HCT116 (cell line): ENCODE results near the gene OR2V2. TPM values are rescaled to one million over a fixed set of nuclear protein-coding genes. Genes with fewer than 3 reads are reported as not detected.

Experiments
- ATAC-seq: fragments of 200-7000 bp; cut with Tn5 transposase; 2 replicates; pipeline ENCODE4 v1.9.1; 2020; ENCODE audit warnings: mild to moderate bottlenecking, moderate library complexity
- BruUV-seq: library from RNA; stranded (reverse); fragments of 400-500 nt; replicated peaks from 2 replicates; lab custom pipeline; 2021; lab: Mats Ljungman, UMichigan
- CTCF ChIA-PET: fragments of 300-600 bp; sonication (Branson Sonifier 250); formaldehyde crosslinking; loops from one replicate; lab custom pipeline; 2021; ENCODE audit warnings: antibody characterized with exemption; lab: Charles Lee
- POLR2A ChIA-PET: fragments of 300-600, 350-600 bp; sonication (Branson Sonifier 250); formaldehyde crosslinking; loops from one replicate; lab custom pipeline; 2021; ENCODE audit warnings: antibody characterized with exemption; lab: Charles Lee
- RAD21 ChIA-PET, 2 experiments: fragments of 300-600 bp; sonication (Branson Sonifier 250); formaldehyde crosslinking; loops; one replicate each; lab custom pipeline; 2023; ENCODE audit warnings: low total read pairs in 2 of 2; ENCODE audit not compliant: uncharacterized antibody in 2 of 2, unreplicated experiment in 2 of 2, low non-redundant PET in 1 of 2; lab: Charles Lee
- DNase-seq: peaks from one replicate; pipeline ENCODE4 v3.0.0-alpha.2; 2010; ENCODE audit warnings: low read depth, low spot score
- H2AFZ ChIP-seq: fragments of 200-600 bp; shearing (Covaris generic), sonication (generic); 2 replicates; pipeline ENCODE4 v1.6.1; 2017; ENCODE audit warnings: low read depth, mixed run types, mixed read lengths, antibody characterized with exemption, low read length; ENCODE audit not compliant: poor library complexity, severe bottlenecking
- H3K27ac ChIP-seq: 2 replicates; pipeline ENCODE4 v1.5.1; 2012; ENCODE audit warnings: low read depth, low read length
- H3K27me3 ChIP-seq: fragments of 200-600 bp; sonication (generic); 2 replicates; pipeline ENCODE4 v1.6.1; 2016; ENCODE audit warnings: mixed run types, low read length, mixed read lengths; ENCODE audit not compliant: insufficient read depth
- H3K36me3 ChIP-seq, 2 experiments: fragments of 200-500 bp in 1 of 2; fragments of 200-600 bp in 1 of 2; sonication (Bioruptor generic) in 1 of 2; sonication (generic) in 1 of 2; 2 replicates each; pipeline versions ENCODE4 v1.5.1 to v1.6.1; 2014 to 2016; ENCODE audit warnings: low read length in 2 of 2, inconsistent platforms in 1 of 2, mixed read lengths in 1 of 2, mixed run types in 1 of 2; ENCODE audit not compliant: insufficient read depth in 2 of 2, control insufficient read depth in 1 of 2
- H3K4me1 ChIP-seq, 2 experiments: fragments of 200-600 bp in 1 of 2; sonication (generic) in 1 of 2; 2 replicates each; pipeline versions ENCODE4 v1.5.1 to v1.6.1; 2012 to 2017; ENCODE audit warnings: low read length in 2 of 2, inconsistent platforms in 1 of 2, mild to moderate bottlenecking in 1 of 2, mixed read lengths in 1 of 2, mixed run types in 1 of 2, moderate library complexity in 1 of 2; ENCODE audit not compliant: insufficient read depth in 2 of 2, control insufficient read depth in 1 of 2
- H3K4me2 ChIP-seq: fragments of 200-600 bp; sonication (generic); 2 replicates; pipeline ENCODE4 v1.6.1; 2017; ENCODE audit warnings: mixed run types, low read length, mixed read lengths
- H3K4me3 ChIP-seq, 2 experiments: fragments of 200-600 bp in 1 of 2; sonication (generic) in 1 of 2; replicated peaks in 1 of 2; 2 replicates each; pipeline ENCODE4 v1.5.1; 2011 to 2016; ENCODE audit warnings: low read length in 2 of 2, control low read depth in 1 of 2, low read depth in 1 of 2, mild to moderate bottlenecking in 1 of 2, mixed read lengths in 1 of 2, mixed run types in 1 of 2
- H3K79me2 ChIP-seq: fragments of 200-600 bp; sonication (generic); 2 replicates; pipeline ENCODE4 v1.6.1; 2017; ENCODE audit warnings: mild to moderate bottlenecking, mixed run types, low read length, moderate library complexity, mixed read lengths; ENCODE audit not compliant: insufficient read depth
- H3K9ac ChIP-seq: fragments of 200-600 bp; sonication (generic); 2 replicates; pipeline ENCODE4 v1.6.1; 2016; ENCODE audit warnings: low read length, mixed read lengths
- H3K9me2 ChIP-seq: fragments of 200-600 bp; sonication (generic), shearing (Covaris generic); 2 replicates; pipeline ENCODE4 v1.6.1; 2017; ENCODE audit warnings: mixed run types, mild to moderate bottlenecking, moderate library complexity; ENCODE audit not compliant: insufficient read depth
- H3K9me3 ChIP-seq, 2 experiments: fragments of 200-500 bp in 1 of 2; fragments of 200-600 bp in 1 of 2; sonication (Bioruptor generic) in 1 of 2; sonication (generic) in 1 of 2; 2 replicates each; pipeline ENCODE4 v1.6.1; 2014 to 2017; ENCODE audit warnings: low read length in 2 of 2, mixed read lengths in 2 of 2, inconsistent platforms in 1 of 2, low read depth in 1 of 2, mild to moderate bottlenecking in 1 of 2, mixed run types in 1 of 2, moderate library complexity in 1 of 2; ENCODE audit not compliant: control insufficient read depth in 1 of 2, insufficient read depth in 1 of 2
- H4K20me1 ChIP-seq: fragments of 200-600 bp; sonication (generic), shearing (Covaris generic); 2 replicates; pipeline ENCODE4 v1.6.1; 2017; ENCODE audit warnings: mixed run types, mild to moderate bottlenecking, moderate library complexity; ENCODE audit not compliant: insufficient read depth
- CTCF ChIP-seq, 3 experiments: fragments of 200-600 bp in 1 of 3; sonication (generic) in 1 of 3; IDR thresholded peaks in 2 of 3; conservative IDR thresholded peaks in 1 of 3; 2 replicates each; pipeline ENCODE4 v1.5.1; 2012 to 2017; ENCODE audit warnings: low read depth in 2 of 3, low read length in 2 of 3, antibody characterized with exemption in 1 of 3, borderline replicate concordance in 1 of 3, control low read depth in 1 of 3, mild to moderate bottlenecking in 1 of 3, mixed read lengths in 1 of 3, mixed run types in 1 of 3, moderate library complexity in 1 of 3; ENCODE audit not compliant: insufficient read depth in 1 of 3
- POLR2A ChIP-seq: IDR thresholded peaks from 2 replicates; pipeline ENCODE4 v1.7.0; 2011; ENCODE audit warnings: borderline replicate concordance; ENCODE audit not compliant: insufficient read depth, insufficient read length; ENCODE audit errors: extremely low read depth
- intact Hi-C: fragments of 100-400 bp; cut with micrococcal nuclease; formaldehyde crosslinking; loops from 2 replicates; pipeline ENCODE4 v1.10.0; 2022
- total RNA-seq: library from RNA; stranded (reverse); gene quantifications from one replicate; pipeline ENCODE4 v1.2.1, GENCODE V29; 2021; ENCODE audit not compliant: unreplicated experiment

The OR2V2 gene
- total RNA-seq, 1 experiment from 2014 or later, result not detected

- no peak for DNase-seq
- H3K27ac ChIP-seq, result no peak overlapping the region
- no peak for ATAC-seq
- no peaks in the 10 kb centered on the region for H3K36me3 ChIP-seq
- H3K9ac ChIP-seq, result no peak overlapping the region
- ChIA-PET POLR2A (no interaction called here), RAD21 (no interaction called here), CTCF (no interaction called here)
- H3K4me1 ChIP-seq, result peaks cover 10 to 14% of the 10 kb centered on the region in 2 experiments
- intact Hi-C loops, result no loop called here
- TF ChIP-seq CTCF (IDR thresholded peaks at IDR 0.05 in 2 of 3, conservative IDR thresholded peaks at IDR 0.05 in 1 of 3; ENCODE audit: borderline replicate concordance in 1 of 3, insufficient read depth in 1 of 3, low read depth in 2 of 3, low read length in 2 of 3), result no peak
- no peaks in the 10 kb centered on the region for H4K20me1 ChIP-seq
- no peak overlapping the region for H3K4me3 ChIP-seq
- BruUV-seq, result no TSS peak
- no peaks in the 10 kb centered on the region for H3K27me3 ChIP-seq
- no peaks in the 10 kb centered on the region for H3K9me3 ChIP-seq
- H3K4me2 ChIP-seq, result no peak overlapping the region
- H2AFZ ChIP-seq, result no peak overlapping the region
- H3K9me2 ChIP-seq, result no peaks in the 10 kb centered on the region
- no peaks in the 10 kb centered on the region for H3K79me2 ChIP-seq
Measured at GRCh38 chr5:181121675-181122561, 25.5 kb upstream of the OR2V2 start.

- Histone ChIP-seq H3K9me3 (no peaks in the 10 kb centered on the region), H3K79me2 (no peaks in the 10 kb centered on the region), H3K9ac (no peak overlapping the region), H4K20me1 (no peaks in the 10 kb centered on the region), H3K9me2 (no peaks in the 10 kb centered on the region), H3K4me1 (peaks cover 10 to 14% of the 10 kb centered on the region in 2 experiments), H2AFZ (no peak overlapping the region), H3K27me3 (no peaks in the 10 kb centered on the region), H3K4me3 (no peak overlapping the region), H3K4me2 (no peak overlapping the region), H3K36me3 (no peaks in the 10 kb centered on the region), H3K27ac (no peak overlapping the region)
- ATAC-seq (no peak), DNase-seq (no peak)
- BruUV-seq, result no TSS peak
- RAD21 ChIA-PET, result no interaction called here
- intact Hi-C loops, result no loop called here
- CTCF ChIA-PET, result no interaction called here
- TF ChIP-seq POLR2A, result no peak
- POLR2A ChIA-PET, result no interaction called here
Measured at GRCh38 chr5:181124526-181124925, 22.9 kb upstream of the OR2V2 start.
